Sigmoid colon (tissue), 3 donors: ENCODE measurements around the gene TBC1D2.

Source experiments
- CTCF ChIP-seq, 4 experiments: fragments of 450-650 bp in 3 of 4; fragments of 200-600 bp in 1 of 4; IDR thresholded peaks; one replicate each; pipeline ENCODE4 v1.5.1; 2016 to 2019; ENCODE audit warnings: antibody characterized with exemption in 4 of 4, mild to moderate bottlenecking in 3 of 4, moderate library complexity in 2 of 4
- POLR2A ChIP-seq, 2 donors: fragments of 450-650 bp; IDR thresholded peaks; one replicate each; pipeline ENCODE4 v1.6.1; 2016; ENCODE audit warnings: antibody characterized with exemption in 2 of 2, mild to moderate bottlenecking in 2 of 2, moderate library complexity in 2 of 2

DNA sequence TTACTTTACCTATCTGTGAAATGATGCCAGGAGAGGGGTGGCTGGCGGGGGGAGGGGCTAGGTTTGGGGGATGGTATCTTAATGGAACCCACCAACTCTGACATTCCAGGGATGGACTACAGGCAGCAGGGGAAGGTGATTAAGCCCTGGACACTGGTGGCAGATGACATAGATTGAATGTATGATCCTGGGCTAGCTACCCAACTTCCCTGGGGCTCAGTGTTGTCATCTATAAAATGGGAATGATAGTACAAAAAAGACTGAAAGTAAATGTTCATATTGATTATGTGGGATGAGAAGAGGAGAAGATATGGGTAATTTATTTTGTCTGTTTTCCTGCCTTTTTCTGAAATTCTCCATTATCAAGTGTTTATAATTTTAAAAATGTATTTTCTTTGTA, 69.2 kb downstream of the TBC1D2 start:
- TF ChIP-seq POLR2A (IDR thresholded peaks at IDR 0.05) (no peak), CTCF (IDR thresholded peaks at IDR 0.05) (no peak)
